Prostate gland (tissue), 2 donors: Measurements from ENCODE around the gene KRT23. TPM values are rescaled to one million over a fixed set of nuclear protein-coding genes. Genes with fewer than 3 reads are reported as not detected.

Experiments used
- DNase-seq: peaks from one replicate; pipeline ENCODE4 v3.0.0-alpha.2; 2019; ENCODE audit warnings: low spot score
- H3K27ac ChIP-seq, 2 donors: fragments of 200-600 bp; sonication (generic); 2 replicates each; pipeline ENCODE4 v1.5.1; 2017 to 2019
- H3K27me3 ChIP-seq: fragments of 200-600 bp; sonication (generic); replicated peaks from 2 replicates; pipeline ENCODE4 v1.5.1; 2019; ENCODE audit not compliant: insufficient read depth
- H3K36me3 ChIP-seq, 2 donors: fragments of 200-600 bp; sonication (generic); 1 replicate in 1 of 2; 2 replicates in 1 of 2; pipeline versions ENCODE4 v1.5.1 to v1.8.1; 2017 to 2019
- H3K4me1 ChIP-seq: fragments of 200-600 bp; sonication (generic); replicated peaks from 2 replicates; pipeline ENCODE4 v1.5.1; 2019
- H3K4me3 ChIP-seq, 2 donors: fragments of 200-600 bp; sonication (generic); 2 replicates each; pipeline ENCODE4 v1.5.1; 2017 to 2019
- H3K9me3 ChIP-seq: fragments of 200-600 bp; sonication (generic); 2 replicates; pipeline ENCODE4 v1.5.1; 2017
- POLR2A ChIP-seq: fragments of 450-650 bp; IDR thresholded peaks from one replicate; pipeline ENCODE4 v1.6.1; 2016; ENCODE audit warnings: antibody characterized with exemption, mild to moderate bottlenecking
- POLR2AphosphoS5 ChIP-seq: sonication (generic); formaldehyde crosslinking; IDR thresholded peaks from one replicate; pipeline ENCODE4 v1.6.1; 2017; ENCODE audit warnings: antibody characterized with exemption
- WGBS: methylation state at CpG from one replicate; pipeline ENCODE4 v1.1.5; 2018; 5-methylcytosine and 5-hydroxymethylcytosine counted together
- intact Hi-C: fragments of 100-400 bp; cut with DNase I; formaldehyde crosslinking; loops from one replicate; pipeline ENCODE4 v1.14.2; 2022
- total RNA-seq, 2 donors: library from RNA; depleted of rRNA; stranded (reverse); fragments of >200 nt; gene quantifications; one replicate each; pipeline ENCODE4 v1.1.0, GENCODE V29; 2016
- TF ChIP-seq, protein P1 (sequence below), 4 experiments: fragments of 200-600 bp in 2 of 4; fragments of 450-650 bp in 2 of 4; sonication (generic) in 2 of 4; IDR thresholded peaks; 1 replicate in 3 of 4; 2 replicates in 1 of 4; pipeline ENCODE4 v1.5.1; 2016 to 2019; ENCODE audit warnings: antibody characterized with exemption in 4 of 4, mild to moderate bottlenecking in 2 of 4, moderate library complexity in 2 of 4

KRT23 gene
- total RNA-seq, 2 donors from 2014 or later = 19.6 to 38.9 TPM

DNA sequence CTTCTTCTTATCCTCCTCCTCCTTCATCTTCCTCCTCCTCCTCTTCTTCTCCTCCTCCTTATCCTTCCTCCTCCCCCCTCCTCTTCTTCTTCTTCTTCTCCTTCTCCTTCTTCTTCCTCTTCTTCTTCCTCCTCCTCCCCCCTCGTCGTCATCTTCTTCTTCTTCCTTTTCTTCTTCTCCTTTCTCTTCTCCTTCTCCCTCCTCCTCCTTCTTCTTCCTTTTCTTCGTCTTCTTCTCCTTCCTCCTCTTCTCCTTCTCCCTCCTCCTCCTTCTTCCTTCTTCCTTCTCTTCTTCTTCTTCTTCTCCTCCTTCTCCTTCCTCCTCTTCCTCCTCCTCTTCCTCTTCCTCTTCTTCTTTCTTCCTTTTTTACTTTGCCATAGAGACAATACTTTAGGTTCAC is 5.1 kb upstream of the KRT23 start:
- Histone ChIP-seq H3K27ac (no peak overlapping the region), H3K36me3 (no peaks in the 10 kb centered on the region), H3K9me3 (no peaks in the 10 kb centered on the region), H3K27me3 (no peaks in the 10 kb centered on the region), H3K4me1 (no peaks in the 10 kb centered on the region), H3K4me3 (no peak overlapping the region)
- 92% methylated on average over 3 of the region's 3 CpGs for WGBS
- no peak for DNase-seq
- no peak for TF ChIP-seq POLR2A
- no peak for TF ChIP-seq POLR2AphosphoS5
- TF ChIP-seq, protein P1, sequence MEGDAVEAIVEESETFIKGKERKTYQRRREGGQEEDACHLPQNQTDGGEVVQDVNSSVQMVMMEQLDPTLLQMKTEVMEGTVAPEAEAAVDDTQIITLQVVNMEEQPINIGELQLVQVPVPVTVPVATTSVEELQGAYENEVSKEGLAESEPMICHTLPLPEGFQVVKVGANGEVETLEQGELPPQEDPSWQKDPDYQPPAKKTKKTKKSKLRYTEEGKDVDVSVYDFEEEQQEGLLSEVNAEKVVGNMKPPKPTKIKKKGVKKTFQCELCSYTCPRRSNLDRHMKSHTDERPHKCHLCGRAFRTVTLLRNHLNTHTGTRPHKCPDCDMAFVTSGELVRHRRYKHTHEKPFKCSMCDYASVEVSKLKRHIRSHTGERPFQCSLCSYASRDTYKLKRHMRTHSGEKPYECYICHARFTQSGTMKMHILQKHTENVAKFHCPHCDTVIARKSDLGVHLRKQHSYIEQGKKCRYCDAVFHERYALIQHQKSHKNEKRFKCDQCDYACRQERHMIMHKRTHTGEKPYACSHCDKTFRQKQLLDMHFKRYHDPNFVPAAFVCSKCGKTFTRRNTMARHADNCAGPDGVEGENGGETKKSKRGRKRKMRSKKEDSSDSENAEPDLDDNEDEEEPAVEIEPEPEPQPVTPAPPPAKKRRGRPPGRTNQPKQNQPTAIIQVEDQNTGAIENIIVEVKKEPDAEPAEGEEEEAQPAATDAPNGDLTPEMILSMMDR (IDR thresholded peaks at IDR 0.05) = no peak
- intact Hi-C loops = no loop called here

- Histone ChIP-seq H3K4me1 (no peaks in the 10 kb centered on the region), H3K4me3 (no peak overlapping the region), H3K9me3 (no peaks in the 10 kb centered on the region), H3K36me3 (no peaks in the 10 kb centered on the region), H3K27me3 (no peaks in the 10 kb centered on the region), H3K27ac (no peak overlapping the region)
- TF ChIP-seq POLR2AphosphoS5 = no peak
- TF ChIP-seq, protein P1 (IDR thresholded peaks at IDR 0.05) = no peak
- no peak for TF ChIP-seq POLR2A
- intact Hi-C loops = no loop called here
- DNase-seq = no peak
- WGBS = 94% methylated on average over 6 of the region's 6 CpGs
Measured at GRCh38 chr17:40940266-40940665, 2.8 kb upstream of the KRT23 start.

DNA sequence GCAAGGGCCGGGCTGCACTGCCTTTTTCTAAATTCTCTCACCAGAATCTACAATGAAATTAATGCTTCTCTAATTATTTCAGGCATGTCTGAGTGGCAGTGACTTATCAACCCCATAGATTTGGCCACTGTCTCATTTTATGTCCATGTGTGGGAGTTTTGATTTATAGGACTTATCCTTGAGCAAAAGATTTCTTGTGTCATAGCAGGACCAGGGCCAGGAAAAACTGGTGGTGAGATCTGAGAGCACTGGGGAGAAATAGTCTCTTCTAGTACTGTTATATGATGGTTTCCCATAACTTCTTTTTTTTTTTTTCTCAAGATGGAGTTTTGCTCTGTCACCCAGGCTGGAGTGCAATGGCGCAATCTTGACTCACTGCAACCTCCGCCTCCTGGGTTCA is 1.5 kb upstream of the KRT23 start:
- WGBS = 93% methylated on average over 3 of the region's 3 CpGs
- H3K4me1 ChIP-seq = no peaks in the 10 kb centered on the region
- H3K4me3 ChIP-seq = no peak overlapping the region
- no peak for DNase-seq
- no peak overlapping the region for H3K27ac ChIP-seq
- intact Hi-C loops = no loop called here
- no peaks in the 10 kb centered on the region for H3K9me3 ChIP-seq
- no peaks in the 10 kb centered on the region for H3K27me3 ChIP-seq
- TF ChIP-seq POLR2AphosphoS5 (no peak), POLR2A (no peak)
- TF ChIP-seq, protein P1 (IDR thresholded peaks at IDR 0.05) = no peak
- no peaks in the 10 kb centered on the region for H3K36me3 ChIP-seq

DNA sequence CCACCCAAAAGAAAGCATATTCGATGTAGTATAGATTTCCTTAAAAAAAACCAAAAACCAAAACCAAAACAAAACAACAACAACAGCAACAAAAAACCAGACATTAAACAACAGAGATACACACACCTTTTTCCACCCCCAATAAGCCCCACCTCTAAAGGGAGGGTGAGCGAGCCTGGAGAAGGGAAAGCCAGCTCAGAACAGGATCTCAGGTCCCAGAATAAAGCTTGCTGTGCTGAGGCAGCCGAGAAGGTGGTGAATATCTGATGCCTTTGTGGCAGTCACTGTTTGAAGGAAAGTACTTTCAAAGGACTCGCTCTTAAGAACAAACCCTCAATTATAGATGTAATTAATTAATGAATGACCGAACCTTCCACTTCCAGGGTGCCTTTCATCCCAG is 470 bp downstream of the KRT23 start:
- DNase-seq = peak; percentile 19
- H3K4me1 ChIP-seq = no peaks in the 10 kb centered on the region
- TF ChIP-seq, protein P1 (IDR thresholded peaks at IDR 0.05) = no peak
- TF ChIP-seq POLR2A = no peak
- no peak for TF ChIP-seq POLR2AphosphoS5
- H3K9me3 ChIP-seq = no peaks in the 10 kb centered on the region
- H3K36me3 ChIP-seq = no peaks in the 10 kb centered on the region
- intact Hi-C loops = no loop called here
- H3K27ac ChIP-seq = peak overlapping the region in 1 of 2 donors; percentile 56
- no peak overlapping the region for H3K4me3 ChIP-seq
- H3K27me3 ChIP-seq = no peaks in the 10 kb centered on the region
- 43% methylated on average over 5 of the region's 5 CpGs for WGBS

- WGBS = 73% methylated on average over 19 of the region's 19 CpGs
- no peaks in the 10 kb centered on the region for H3K9me3 ChIP-seq
- peak overlapping the region in 1 of 2 donors; percentile 56 for H3K27ac ChIP-seq
- DNase-seq = peak; percentile 36
- no peaks in the 10 kb centered on the region for H3K27me3 ChIP-seq
- no peaks in the 10 kb centered on the region for H3K36me3 ChIP-seq
- intact Hi-C loops = no loop called here
- peak overlapping the region; percentile 10 to 16 for H3K4me3 ChIP-seq
- no peaks in the 10 kb centered on the region for H3K4me1 ChIP-seq
- TF ChIP-seq POLR2AphosphoS5 = no peak
- TF ChIP-seq, protein P1 (IDR thresholded peaks at IDR 0.05) = no peak
- peak; percentile 40 for TF ChIP-seq POLR2A
Measured at GRCh38 chr17:40936437-40936971, 942 bp downstream of the KRT23 start.
